Raji (cell line): Measurements from ENCODE around the gene SAAL1.

ENCODE experiments used
- POLR2A ChIP-seq: IDR thresholded peaks from 2 replicates; pipeline ENCODE4 v1.6.1; 2011; ENCODE audit warnings: low read depth, low read length, control low read depth; ENCODE audit not compliant: insufficient read depth

The SAAL1 gene

GRCh38 chr11:18093959-18094358, 11.9 kb downstream of the SAAL1 start:
- TF ChIP-seq POLR2A = no peak

- no peak for TF ChIP-seq POLR2A
These were observed 14.2 kb downstream of the SAAL1 start for GRCh38 chr11:18091731-18092130.

- no peak for TF ChIP-seq POLR2A
These were observed 16.9 kb downstream of the SAAL1 start for GRCh38 chr11:18088966-18089365.

DNA sequence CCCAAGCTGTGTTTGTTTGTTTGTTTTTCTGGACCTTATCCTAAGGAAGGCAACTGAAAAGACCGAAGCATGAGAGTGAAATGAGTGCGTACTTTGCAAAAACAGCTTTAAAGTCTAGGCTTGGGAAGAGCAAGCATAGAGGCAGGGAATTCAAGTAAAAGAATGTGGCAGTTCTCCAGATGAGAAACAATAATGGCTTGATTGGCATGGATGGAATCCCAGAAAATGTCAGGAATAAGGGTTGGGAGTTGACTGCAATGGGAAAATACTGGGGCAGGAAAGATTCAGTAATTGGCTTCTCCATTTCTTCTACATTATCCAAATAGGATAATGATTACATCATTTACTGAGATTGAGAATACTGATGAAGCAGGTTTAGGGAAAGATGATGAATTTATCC, 17.5 kb downstream of the SAAL1 start:
- TF ChIP-seq POLR2A = no peak

GRCh38 chr11:18081551-18081950, 24.3 kb downstream of the SAAL1 start:
- no peak for TF ChIP-seq POLR2A

GRCh38 chr11:18080451-18080850, 25.4 kb downstream of the SAAL1 start:
- TF ChIP-seq POLR2A = no peak

- no peak for TF ChIP-seq POLR2A
These were observed 27.0 kb downstream of the SAAL1 start for GRCh38 chr11:18078909-18079308.

DNA sequence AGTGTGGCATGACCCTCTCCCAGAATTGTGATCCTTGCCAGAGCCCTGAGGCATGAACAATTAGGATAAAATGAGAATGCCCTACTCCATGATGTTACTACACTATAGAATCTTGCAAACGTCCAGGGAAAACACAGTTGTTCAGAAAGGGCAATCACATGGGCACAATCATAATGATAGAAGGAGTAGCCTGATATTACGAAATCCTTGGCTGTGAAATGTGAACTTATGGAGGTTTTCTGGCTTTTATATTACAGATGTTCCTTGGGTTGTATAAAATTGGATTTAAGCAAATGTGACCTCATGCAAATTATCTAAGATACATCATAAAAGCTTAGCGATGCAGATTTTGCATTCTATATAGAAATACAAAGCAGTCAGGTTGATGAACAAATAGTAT, 30.4 kb downstream of the SAAL1 start:
- TF ChIP-seq POLR2A = no peak

DNA sequence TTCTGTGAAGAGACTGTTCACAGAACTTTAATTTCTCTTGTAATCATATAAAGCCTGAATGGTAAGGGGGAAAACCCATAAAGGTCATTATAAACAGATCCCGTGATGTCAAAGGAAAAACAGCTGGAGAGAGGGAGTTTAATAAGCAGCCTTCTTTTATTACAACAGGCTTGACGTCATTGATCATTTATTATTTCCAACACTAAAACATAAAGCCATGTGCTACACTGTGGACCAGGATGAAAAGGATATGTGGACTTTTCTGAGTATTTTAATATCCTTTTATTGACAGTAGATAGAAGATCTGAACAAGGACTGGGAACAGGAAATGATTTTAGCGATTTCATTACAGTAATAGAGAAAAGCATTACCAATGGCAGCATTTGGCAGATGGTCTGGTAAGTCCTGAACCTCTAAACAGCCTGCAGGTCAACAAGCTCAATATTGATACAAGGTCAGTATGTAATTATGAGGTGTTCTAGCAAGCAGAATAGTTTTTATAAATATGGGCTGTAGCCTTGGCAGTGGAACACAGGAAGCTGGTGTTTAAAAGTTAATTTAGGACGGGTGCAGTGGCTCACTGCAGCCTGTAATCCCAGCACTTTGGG, 34.7 kb downstream of the SAAL1 start:
- no peak for TF ChIP-seq POLR2A

GRCh38 chr11:18067372-18067771, 38.5 kb downstream of the SAAL1 start:
- TF ChIP-seq POLR2A = no peak

DNA sequence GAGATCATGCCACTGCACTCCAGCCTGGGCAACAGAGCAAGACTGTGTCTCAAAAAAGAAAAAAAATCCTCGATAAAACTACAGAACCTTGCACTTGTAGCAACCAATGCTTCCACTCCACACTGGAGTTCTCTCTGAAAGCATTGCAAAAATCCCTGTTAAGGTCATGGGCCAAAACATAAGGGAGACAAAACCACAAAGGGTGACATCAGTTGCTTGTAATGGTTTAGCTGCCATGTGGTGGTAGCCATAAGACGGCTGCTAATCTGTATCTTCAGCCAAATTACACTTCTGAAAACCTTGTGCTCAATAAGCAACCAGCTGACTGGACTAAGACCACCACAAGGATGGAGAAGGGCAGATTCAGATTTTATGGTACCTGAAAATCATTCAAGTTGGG, 39.3 kb downstream of the SAAL1 start:
- TF ChIP-seq POLR2A = no peak

DNA sequence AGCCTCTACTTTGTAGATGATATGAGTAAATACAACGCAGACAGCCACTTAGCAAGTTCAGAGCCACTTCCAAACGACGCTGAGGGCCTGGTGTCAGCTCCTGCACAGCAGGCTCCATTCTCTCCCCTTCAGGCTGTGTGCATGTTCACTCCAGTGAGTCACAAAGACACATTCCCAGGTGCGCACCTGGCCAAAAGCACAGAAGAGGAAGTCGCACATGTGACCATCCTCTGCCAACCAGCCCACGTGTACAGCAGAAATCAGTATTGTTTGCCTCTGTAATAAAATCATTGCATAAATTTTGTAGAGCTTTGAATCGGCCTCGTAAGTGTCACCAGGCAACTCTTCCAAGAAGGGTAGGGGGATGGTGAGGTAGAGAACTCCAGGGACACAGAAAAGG, 40.3 kb downstream of the SAAL1 start:
- no peak for TF ChIP-seq POLR2A

DNA sequence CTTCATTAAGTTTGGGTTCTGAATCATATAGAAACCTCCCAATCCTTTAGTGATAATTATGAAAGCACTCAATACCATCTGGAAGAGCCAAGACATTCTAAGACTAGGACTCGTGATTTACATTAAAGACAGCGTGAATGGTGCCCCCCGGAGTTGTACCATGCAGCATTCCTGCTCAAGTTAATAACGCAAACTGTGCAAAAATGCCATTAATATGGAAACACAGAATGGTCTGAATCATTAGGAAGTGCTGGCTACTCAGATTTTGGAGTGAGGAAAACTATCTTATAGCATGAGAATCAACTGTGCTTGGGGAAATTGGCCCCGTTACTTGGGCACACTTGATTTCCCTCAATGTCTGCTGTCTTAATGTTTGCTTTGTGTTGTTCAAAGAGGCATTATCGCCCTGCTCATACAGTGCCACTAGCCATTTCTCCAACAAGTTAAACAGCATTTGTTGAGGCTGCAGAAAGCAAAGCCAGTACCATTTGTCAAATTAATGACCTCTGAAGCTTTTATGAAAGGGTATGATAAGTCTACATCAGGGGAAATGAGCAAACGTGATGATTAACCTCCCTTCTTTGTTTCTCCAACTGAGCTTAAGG, 41.3 kb downstream of the SAAL1 start:
- TF ChIP-seq POLR2A = no peak

- TF ChIP-seq POLR2A = no peak
These were observed 41.9 kb downstream of the SAAL1 start for GRCh38 chr11:18063862-18064434.

GRCh38 chr11:18063125-18063524, 42.8 kb downstream of the SAAL1 start:
- TF ChIP-seq POLR2A = no peak

GRCh38 chr11:18061351-18061750, 44.5 kb downstream of the SAAL1 start:
- TF ChIP-seq POLR2A = no peak
